Keratinocyte (primary cell): ENCODE data around the gene ADRM1. TPM values are rescaled to one million over a fixed set of nuclear protein-coding genes. Genes with fewer than 3 reads are reported as not detected.

Experiments used
- DNase-seq: peaks from one replicate; pipeline ENCODE4 v3.0.0-alpha.2; 2011; ENCODE audit warnings: low read depth, missing footprints, low spot score
- FAIRE-seq: peaks from 2 replicates; lab custom pipeline; 2011; peaks lifted over from hg19 to GRCh38; lab: Jason Lieb, UNC
- H2AFZ ChIP-seq: 2 replicates; pipeline ENCODE4 v1.6.0; 2012; ENCODE audit warnings: low read length, control low read depth, inconsistent platforms; ENCODE audit not compliant: control insufficient read depth
- H3K27ac ChIP-seq: 2 replicates; pipeline ENCODE4 v1.5.1; 2011; ENCODE audit warnings: low read length; ENCODE audit not compliant: control insufficient read depth, insufficient read depth
- H3K27me3 ChIP-seq: 3 replicates; pipeline ENCODE4 v1.6.0; 2011; ENCODE audit warnings: low read length; ENCODE audit not compliant: control insufficient read depth, insufficient read depth; ENCODE audit errors: extremely low read depth
- H3K36me3 ChIP-seq, 2 experiments: 2 replicates in 1 of 2; 3 replicates in 1 of 2; pipeline ENCODE4 v1.5.1; 2011; ENCODE audit warnings: low read length in 2 of 2, mild to moderate bottlenecking in 1 of 2; ENCODE audit not compliant: control insufficient read depth in 2 of 2, insufficient read depth in 2 of 2; ENCODE audit errors: extremely low read depth in 1 of 2
- H3K4me1 ChIP-seq: 3 replicates; pipeline ENCODE4 v1.5.1; 2011; ENCODE audit warnings: low read length; ENCODE audit not compliant: control insufficient read depth, insufficient read depth; ENCODE audit errors: extremely low read depth
- H3K4me2 ChIP-seq: 3 replicates; pipeline ENCODE4 v1.6.0; 2011; ENCODE audit warnings: low read depth, low read length; ENCODE audit not compliant: control insufficient read depth, insufficient read depth; ENCODE audit errors: extremely low read depth
- H3K4me3 ChIP-seq, 3 experiments: fragments of 200-600 bp in 1 of 3; sonication (generic) in 1 of 3; 2 replicates in 2 of 3; 3 replicates in 1 of 3; pipeline ENCODE4 v1.5.1; 2011 to 2016; ENCODE audit warnings: low read length in 3 of 3, mild to moderate bottlenecking in 3 of 3, control low read depth in 2 of 3, inconsistent platforms in 1 of 3, low read depth in 1 of 3, mixed read lengths in 1 of 3, mixed run types in 1 of 3, moderate library complexity in 1 of 3; ENCODE audit not compliant: control insufficient read depth in 2 of 3, insufficient read depth in 2 of 3; ENCODE audit errors: extremely low read depth in 1 of 3
- H3K79me2 ChIP-seq: 2 replicates; pipeline ENCODE4 v1.6.0; 2012; ENCODE audit warnings: low read length; ENCODE audit not compliant: control insufficient read depth, insufficient read depth
- H3K9ac ChIP-seq: 3 replicates; pipeline ENCODE4 v1.6.0; 2011; ENCODE audit warnings: low read length; ENCODE audit not compliant: control insufficient read depth, insufficient read depth; ENCODE audit errors: extremely low read depth
- H3K9me1 ChIP-seq: 3 replicates; pipeline ENCODE4 v1.6.0; 2011; ENCODE audit warnings: low read length; ENCODE audit not compliant: control insufficient read depth, insufficient read depth; ENCODE audit errors: extremely low read depth
- H3K9me3 ChIP-seq: 2 replicates; pipeline ENCODE4 v1.5.1; 2012; ENCODE audit warnings: low read depth, low read length; ENCODE audit not compliant: control insufficient read depth
- H4K20me1 ChIP-seq: 3 replicates; pipeline ENCODE4 v1.6.0; 2011; ENCODE audit warnings: low read length; ENCODE audit not compliant: control insufficient read depth, insufficient read depth; ENCODE audit errors: extremely low read depth
- CTCF ChIP-seq, 3 experiments: IDR thresholded peaks in 1 of 3; conservative IDR thresholded peaks in 1 of 3; optimal IDR thresholded peaks in 1 of 3; 2 replicates in 2 of 3; 3 replicates in 1 of 3; pipeline versions ENCODE3 to v1.5.1; 2011; ENCODE audit warnings: low read length in 3 of 3, mild to moderate bottlenecking in 3 of 3, moderate library complexity in 2 of 3, control low read depth in 1 of 3, inconsistent platforms in 1 of 3; ENCODE audit not compliant: insufficient read depth in 2 of 3; ENCODE audit errors: extremely low read depth in 1 of 3
- EZH2 ChIP-seq: IDR thresholded peaks from one replicate; pipeline ENCODE4 v1.6.1; 2012; ENCODE audit warnings: inconsistent platforms, mild to moderate bottlenecking, low read length, moderate library complexity
- dilution Hi-C: fragments of 300-500 bp; cut with MboI; formaldehyde crosslinking; loops from one replicate; pipeline ENCODE4 v1.7.0; 2020; ENCODE audit warnings: low sequenced_read_pairs; ENCODE audit not compliant: extremely low pct_ligation_motif_present
- polyA plus RNA-seq, 5 experiments: library from polyadenylated mRNA; depleted of rRNA in 3 of 5; stranded (reverse) in 3 of 5; stranded (forward) in 1 of 5; unstranded in 1 of 5; fragments of >200 nt; gene quantifications; 1 replicate in 1 of 5; 2 replicates in 3 of 5; 3 replicates in 1 of 5; pipeline versions ENCODE4 v1.2.1 to v1.2.3, GENCODE V29; 2011 to 2012; ENCODE audit warnings: missing spikeins in 2 of 5, low read depth in 1 of 5, low replicate concordance in 1 of 5

The ADRM1 gene
- polyA plus RNA-seq, 1 donor (not counting 4 experiments of a cell fraction or from before 2014, with no cell fraction given) = 91.4 TPM

- H3K27ac ChIP-seq = no peak overlapping the region
- no peak overlapping the region for H3K9ac ChIP-seq
- DNase-seq = no peak
- no peaks in the 10 kb centered on the region for H4K20me1 ChIP-seq
- no peaks in the 10 kb centered on the region for H3K27me3 ChIP-seq
- dilution Hi-C loops = no loop called here
- H3K9me3 ChIP-seq = no peaks in the 10 kb centered on the region
- H3K79me2 ChIP-seq = no peaks in the 10 kb centered on the region
- TF ChIP-seq CTCF (optimal IDR thresholded peaks at IDR 0.05 in 1 of 3, IDR thresholded peaks at IDR 0.05 in 1 of 3, conservative IDR thresholded peaks at IDR 0.05 in 1 of 3; ENCODE audit: extremely low read depth in 1 of 3, insufficient read depth in 2 of 3, low read length in 3 of 3) = no peak
- no peak for TF ChIP-seq EZH2
- H3K4me2 ChIP-seq = no peak overlapping the region
- peaks cover 21 to 37% of the 10 kb centered on the region in 2 experiments for H3K36me3 ChIP-seq
- peaks cover 3% of the 10 kb centered on the region for H3K9me1 ChIP-seq
- H2AFZ ChIP-seq = no peak overlapping the region
- no peak for FAIRE-seq
- H3K4me1 ChIP-seq = no peaks in the 10 kb centered on the region
- no peak overlapping the region for H3K4me3 ChIP-seq
These were observed 25.5 kb upstream of the ADRM1 start for GRCh38 chr20:62277253-62277652.

GRCh38 chr20:62280303-62280702 lies 22.5 kb upstream of the ADRM1 start:
- H3K9me3 ChIP-seq = no peaks in the 10 kb centered on the region
- DNase-seq = no peak
- H3K9me1 ChIP-seq = peaks cover 3% of the 10 kb centered on the region
- FAIRE-seq = no peak
- dilution Hi-C loops = no loop called here
- peaks cover 32% of the 10 kb centered on the region in 2 experiments for H3K36me3 ChIP-seq
- no peak overlapping the region for H3K9ac ChIP-seq
- H3K4me1 ChIP-seq = no peaks in the 10 kb centered on the region
- no peaks in the 10 kb centered on the region for H4K20me1 ChIP-seq
- TF ChIP-seq EZH2 (no peak), CTCF (optimal IDR thresholded peaks at IDR 0.05 in 1 of 3, IDR thresholded peaks at IDR 0.05 in 1 of 3, conservative IDR thresholded peaks at IDR 0.05 in 1 of 3; ENCODE audit: extremely low read depth in 1 of 3, insufficient read depth in 2 of 3, low read length in 3 of 3) (no peak)
- no peak overlapping the region for H3K27ac ChIP-seq
- H3K27me3 ChIP-seq = no peaks in the 10 kb centered on the region
- H3K4me2 ChIP-seq = no peak overlapping the region
- no peak overlapping the region for H2AFZ ChIP-seq
- no peak overlapping the region for H3K4me3 ChIP-seq
- H3K79me2 ChIP-seq = no peaks in the 10 kb centered on the region
